NCI-H748 treated with DMSO at 0.1 percent for 48 hours (cell line): ENCODE results near the gene GTF3C1.

Experiments
- DNase-seq: peaks from one replicate; lab custom pipeline; 2025; lab: John Stamatoyannopoulos, UW

The GTF3C1 gene

DNA sequence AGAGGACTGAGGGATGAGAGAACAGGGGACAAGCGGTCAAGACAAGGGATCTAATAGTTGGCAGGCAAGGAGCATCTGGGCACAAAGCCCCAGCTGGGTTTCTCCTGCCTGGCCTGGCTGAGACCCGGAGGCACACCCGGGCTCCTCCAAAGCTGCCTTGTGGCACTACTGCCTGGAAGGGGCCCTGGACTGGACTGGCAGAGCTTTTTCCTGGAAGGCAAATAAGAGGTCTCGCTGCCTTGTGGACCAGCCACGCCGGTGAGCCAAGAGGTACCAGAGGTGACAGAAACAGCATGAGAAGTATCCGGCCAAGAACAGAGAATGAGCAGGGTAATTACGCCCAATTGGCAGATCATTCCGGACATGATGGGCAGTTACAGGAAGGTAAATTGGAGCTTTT is 64.6 kb downstream of the GTF3C1 start:
- DNase-seq: no peak

DNA sequence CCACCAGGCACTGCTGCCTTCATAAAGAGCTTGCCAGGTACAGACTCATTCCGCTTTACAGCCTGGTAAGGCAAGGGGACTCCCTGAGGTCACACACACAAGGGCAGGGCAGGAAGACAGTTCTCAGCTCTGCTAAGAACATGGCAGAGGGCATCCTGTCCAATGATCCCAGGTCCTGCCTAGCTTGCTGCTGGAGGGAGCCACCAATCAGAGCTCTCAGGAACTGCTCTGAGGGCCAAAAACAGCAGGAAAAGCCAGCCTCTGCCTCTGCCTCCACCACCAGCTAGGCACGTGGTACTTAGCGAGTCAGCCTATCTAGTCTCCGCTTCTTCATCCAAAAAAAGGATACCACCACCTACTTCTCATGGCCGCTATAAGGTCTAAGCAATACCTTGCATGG is 66.1 kb downstream of the GTF3C1 start:
- DNase-seq: no peak

DNA sequence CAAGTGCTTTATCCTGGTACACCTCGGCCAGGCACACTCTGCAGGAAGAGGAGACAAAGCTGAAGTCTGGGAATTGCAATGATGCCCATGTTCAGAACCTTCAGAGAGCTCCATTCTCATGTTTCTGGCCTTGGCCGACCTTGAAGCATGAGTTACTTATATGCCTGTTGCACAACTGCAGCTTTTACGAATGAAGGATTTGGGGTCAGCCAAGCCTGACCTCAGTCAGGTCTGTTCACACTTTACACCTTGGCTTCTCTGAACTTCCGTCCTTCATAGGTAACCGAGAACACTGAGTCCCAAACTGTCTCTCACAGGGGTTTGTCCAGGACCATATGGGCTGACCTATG is 66.7 kb downstream of the GTF3C1 start:
- no peak for DNase-seq

DNA sequence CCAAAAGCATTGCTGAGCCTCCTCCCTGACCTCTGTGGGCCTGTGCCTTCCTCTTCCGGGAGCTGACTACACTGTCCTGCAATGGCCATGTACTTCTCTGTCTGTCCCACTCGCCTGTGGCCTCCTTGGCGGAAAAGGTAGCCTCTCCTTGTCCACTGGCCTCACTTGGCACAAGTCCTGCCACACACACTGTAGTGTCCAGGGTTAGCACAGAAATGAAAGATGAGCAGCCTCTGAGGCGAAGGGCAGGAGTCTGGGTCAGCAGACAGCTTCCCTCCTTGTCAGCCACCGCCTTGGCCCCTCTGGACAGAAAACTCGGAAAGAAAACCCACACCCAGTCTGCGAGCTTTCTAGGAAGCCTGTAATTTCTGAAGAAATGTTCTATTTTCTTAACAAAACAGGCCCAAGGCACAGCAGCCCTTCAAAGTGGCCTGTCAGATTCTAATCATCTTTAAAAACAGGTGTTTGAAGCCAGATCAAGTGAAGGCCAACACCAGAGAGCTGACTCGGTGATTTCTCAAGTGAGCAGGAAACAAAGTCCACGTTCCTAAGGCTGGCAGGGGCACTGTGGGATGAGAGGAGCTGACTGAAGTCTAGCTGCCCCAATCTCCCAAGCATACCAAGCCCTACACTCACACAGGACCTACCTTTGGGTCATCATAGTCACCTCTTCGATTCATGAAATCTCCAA is 67.2 kb downstream of the GTF3C1 start:
- DNase-seq: no peak

DNA sequence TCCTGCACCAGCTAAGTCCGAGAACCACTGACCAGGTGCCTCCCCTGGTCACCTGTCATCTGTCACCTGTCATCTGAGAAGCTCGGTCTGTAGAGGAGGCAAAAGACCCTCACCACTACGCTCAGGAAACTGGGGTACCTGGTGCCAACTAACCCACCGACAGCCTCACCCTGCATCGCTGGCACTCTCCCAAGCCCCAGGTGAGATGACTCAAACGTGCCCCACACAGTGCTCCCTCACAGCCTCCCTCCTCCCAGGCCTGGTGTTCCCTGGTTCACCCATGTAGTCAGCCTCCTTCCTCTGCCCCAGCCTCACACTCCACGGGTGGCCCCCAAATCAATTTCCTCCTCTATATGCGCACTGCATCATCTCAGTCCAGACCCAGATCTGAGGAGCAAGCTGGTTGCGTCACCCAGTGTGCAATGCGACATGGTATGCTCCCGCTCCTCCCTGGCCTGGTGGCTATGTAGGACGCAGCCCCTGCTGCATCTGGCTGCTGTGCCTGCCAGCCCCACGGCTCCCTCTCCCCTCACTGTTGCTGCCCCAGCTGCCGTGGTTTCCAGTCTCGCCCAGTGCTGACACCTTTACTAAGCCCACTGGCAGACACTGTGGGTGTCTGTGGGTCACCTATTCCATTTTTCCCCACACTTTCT is 68.3 kb downstream of the GTF3C1 start:
- no peak for DNase-seq

DNA sequence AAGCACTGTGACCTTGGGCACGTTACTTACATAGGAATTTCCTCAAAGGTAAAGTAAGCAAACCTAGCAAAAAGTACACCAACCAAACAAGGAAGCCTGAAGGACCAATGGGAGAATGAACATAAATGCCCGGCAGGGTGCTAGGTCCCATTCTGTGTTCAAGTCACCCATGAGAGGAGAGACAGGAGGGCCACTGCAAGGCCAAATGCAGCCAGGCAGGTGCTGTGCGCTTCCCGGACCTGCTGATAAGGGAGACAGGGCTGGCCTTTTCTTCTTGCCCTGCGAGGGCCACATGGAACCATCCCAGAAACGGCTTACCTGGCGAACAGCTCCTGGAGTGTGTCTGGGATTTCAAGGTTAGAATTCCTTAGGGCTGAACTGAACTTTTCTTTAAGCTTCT is 69.0 kb downstream of the GTF3C1 start:
- no peak for DNase-seq

DNA sequence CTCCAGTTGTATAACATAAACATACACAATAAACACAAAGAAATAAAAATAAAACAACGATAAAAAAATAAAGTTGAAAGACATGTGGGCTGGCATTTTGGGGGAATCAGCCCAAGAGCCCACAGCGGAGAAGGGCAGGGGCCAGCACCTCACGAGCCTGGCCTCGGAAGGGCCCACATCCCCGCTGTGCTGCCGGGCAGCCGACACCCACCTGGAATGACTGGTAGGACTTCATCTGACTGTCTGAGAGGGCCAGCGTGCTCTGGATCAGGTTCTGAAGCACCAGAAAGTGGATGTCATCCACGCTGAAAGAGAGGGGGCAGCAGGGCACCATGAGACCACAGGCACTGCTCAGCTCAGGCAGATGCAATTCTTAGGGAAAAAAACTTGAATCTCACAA is 73.5 kb downstream of the GTF3C1 start:
- DNase-seq: no peak

DNA sequence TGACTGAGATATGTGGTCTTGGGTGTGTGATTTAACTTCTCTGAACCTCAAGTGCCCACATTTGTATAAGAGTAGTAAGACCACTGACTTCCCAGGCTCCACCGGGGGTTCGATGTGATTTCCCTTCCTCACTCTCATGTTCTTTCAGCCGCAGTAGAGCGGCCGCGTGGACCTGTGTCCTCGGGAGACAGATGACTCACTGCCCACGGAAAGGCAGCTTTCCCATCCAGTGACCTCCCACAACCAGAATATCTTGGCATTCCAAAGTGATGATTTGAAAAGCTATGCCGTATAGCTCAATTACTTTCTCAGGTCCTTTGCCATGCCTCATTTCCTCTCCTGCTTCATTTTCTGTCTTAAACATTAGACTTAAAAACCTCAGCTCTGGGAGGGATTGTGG is 74.2 kb downstream of the GTF3C1 start:
- DNase-seq: no peak

DNA sequence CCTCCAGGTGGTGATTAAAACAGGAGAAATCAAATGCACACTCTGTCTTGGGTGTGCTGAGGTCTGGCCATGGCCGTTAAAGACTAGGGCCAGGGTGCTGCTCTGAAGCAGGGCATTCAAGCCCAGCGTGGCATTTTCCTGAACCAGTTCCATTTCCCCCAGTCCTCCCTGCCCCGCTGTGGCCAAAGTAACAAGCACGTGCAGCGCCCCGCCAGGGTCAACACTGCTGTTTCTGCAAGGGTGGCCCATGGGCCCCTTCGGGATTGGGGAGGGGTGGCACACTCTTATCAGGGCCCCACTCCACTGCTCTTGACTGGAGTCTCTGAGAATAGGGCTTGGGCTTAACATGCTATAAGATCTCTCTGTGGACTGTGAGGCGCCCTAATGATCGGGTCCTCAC is 74.8 kb downstream of the GTF3C1 start:
- DNase-seq: no peak

DNA sequence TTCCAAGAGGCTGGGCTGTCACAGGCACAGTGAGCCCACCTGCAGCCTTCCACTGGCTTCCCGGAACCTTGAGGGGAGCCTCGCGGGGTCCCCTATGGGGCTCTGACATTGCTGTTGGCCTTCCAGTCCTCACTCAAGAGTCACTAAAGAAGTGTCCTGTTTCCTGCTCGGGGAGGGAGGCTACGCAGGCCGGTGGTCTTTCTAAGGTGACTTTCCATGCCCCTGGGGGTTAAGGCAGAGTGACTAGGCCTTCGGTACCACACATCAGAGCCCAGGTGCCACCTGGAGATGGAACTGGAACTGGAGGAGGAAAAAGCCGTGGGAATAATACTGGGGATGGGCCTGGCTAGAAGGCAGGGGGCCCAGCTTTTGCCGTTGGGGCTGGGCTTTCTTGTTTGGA is 75.7 kb downstream of the GTF3C1 start:
- no peak for DNase-seq

DNA sequence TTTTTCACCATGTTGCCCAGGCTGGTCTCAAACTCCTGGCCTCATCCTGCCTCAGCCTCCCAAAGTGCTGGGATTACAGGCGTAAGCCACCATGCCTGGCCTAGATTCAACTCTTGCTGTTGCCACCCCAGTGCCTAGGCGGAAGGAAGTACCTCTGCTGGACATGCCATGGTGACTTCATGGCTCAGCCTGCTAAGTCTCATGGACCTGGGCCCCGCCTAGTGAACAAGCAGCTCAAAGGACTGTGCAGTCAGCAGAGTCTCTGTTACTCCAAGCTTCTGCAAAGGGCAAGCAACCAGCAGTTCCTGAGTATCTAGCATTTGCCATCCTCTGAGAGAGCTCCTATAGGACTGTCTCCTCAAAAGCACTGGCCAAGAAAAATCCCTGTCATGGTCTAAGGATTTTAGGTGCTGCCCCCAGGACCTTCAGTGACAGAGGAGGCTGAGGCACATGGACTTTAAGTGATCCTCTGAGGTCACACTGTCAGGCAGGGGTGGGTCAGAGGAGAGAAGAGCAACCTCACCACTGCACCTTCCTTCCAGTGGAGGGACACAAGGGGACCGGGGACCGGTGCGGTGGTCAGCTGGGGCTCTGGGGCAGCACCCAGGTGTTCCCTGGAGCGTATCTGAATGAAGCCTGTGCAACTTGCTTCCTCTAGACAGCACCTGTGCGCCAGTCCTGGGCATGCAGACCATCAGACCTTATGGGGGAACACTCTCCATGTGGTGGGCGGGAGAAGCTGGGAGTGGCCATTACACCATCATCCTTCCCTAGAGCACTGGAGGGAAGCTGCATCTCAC is 76.4 kb downstream of the GTF3C1 start:
- no peak for DNase-seq

DNA sequence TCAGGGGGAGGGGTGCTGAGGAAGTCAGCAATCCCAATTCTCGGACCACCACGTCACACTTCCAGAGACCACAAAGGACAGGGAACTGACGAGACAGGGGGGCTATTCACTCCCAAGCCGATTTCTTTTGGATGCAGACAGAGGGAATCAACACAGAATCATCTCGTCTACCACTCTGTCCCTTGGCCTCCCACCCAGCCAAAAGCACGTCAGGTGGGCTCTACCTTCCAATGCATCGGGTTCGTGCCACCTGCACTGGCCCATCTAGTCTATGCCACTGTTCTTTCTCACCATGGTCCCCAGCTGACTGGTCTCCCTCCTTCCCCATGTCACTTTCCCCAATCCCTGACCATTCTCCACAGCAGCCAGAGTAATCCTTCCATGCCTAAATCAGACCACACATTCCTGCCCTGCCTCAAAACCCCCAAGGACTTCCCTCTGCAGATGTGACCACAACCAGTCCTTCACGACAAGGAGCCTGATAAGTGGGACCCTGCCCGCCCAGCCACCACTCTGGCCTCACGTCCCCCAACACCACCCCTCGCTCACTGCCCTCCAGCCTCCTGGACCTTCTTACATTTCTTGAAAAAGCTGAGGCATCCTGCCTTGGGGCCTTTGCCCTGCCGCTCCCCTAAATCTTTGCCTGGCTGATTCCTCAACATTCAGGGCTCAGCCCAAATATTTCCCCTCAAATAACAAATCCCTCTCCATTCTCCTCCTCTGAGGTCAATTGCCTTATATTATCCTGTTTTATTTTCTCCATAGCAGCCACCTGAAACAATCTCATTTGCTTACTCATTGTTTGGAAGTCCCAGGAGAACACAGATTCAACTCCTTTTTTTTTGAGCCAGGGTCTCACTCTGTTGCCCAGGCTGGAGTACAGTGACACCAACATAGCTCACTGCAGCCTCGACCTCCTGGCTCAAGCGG is 77.4 kb downstream of the GTF3C1 start:
- no peak for DNase-seq

DNA sequence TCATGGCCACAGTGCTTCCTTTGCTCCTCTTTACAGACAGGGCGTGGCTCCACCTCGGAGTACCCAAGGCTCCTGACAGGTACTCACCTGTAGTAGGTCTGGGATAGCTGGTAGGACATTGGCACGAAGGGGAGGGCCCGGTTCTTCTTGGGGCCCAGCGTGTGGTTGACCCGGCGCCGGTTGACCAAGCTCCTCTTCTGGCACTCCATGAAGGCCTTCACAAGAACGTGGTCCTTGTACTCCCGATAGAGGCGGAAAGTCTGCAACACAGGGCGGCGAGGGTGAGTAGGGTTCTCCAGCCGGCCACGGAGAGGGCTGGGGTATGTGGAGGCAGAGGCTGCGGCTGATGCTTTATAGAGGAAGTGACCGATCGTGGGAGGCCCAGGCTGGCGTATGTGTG is 78.1 kb downstream of the GTF3C1 start:
- no peak for DNase-seq

DNA sequence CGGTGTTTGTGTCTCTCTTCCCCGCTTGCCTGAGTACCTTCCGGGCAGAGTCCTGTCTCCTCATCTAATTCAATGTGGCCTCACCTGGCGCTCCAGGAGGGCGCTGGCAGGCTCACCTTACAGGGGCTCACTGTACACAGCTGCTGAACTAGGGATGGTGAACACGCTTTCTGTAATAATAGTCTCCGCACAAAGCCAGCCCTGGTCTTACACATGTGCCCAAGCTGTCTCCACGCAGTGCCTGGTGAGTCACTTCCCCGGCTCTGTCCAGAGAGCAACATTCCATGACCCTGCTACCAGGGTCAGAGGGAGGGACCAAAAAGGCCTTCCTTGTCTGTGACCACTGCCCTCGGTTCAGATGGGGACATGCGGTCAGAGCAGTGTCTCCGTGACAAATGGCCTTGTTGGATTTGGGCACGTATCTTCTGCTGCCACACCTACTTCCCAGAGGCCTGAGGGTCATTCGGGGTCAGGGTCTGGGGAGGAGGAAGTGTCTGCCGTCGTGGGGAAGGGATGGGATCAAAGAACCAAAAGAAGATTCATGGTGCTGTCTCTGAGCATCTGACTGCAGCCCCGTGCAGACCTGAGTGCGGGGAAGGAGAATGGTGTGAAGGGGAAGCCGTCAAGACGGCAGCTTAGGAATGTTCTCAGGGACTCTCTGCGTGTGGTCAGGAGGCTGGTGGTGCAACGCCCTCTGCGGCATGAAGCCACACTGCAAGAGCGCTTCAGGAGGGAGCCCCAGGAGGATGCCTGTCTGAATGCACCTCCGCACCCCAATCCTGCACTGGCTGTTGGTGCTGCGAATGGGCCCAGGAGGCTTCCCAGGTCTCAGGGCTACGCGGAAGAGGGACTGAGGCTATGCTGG is 78.9 kb downstream of the GTF3C1 start:
- no peak for DNase-seq

DNA sequence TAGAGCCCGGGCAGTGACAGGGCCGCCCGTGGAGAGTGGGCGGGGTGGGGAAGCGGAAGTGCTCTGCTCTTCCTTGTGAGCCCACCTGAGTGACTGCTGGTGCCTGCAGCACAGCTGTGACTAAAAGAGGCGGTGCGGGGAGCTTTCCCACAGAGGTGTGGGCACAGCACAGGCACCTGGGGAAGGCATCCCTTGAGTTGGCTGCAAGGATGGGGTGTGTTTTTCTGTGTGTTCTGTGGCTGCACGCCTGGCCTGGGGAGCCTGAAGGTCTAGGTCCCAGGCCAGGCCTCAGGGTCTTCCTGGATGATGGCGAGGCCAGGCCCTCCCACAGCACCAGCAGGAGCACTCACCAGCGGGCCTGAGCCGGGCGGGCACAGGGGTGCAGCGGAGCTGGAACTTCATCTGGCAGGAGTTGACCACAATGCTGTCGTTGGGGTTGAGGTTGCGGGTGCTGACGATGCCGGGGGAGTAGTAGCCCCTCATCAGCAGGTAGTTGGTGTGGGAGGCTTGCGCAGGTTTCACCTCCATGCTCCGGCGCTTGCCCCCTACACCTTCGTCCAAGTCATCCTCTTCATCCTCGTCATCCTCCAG is 80.7 kb downstream of the GTF3C1 start:
- no peak for DNase-seq

DNA sequence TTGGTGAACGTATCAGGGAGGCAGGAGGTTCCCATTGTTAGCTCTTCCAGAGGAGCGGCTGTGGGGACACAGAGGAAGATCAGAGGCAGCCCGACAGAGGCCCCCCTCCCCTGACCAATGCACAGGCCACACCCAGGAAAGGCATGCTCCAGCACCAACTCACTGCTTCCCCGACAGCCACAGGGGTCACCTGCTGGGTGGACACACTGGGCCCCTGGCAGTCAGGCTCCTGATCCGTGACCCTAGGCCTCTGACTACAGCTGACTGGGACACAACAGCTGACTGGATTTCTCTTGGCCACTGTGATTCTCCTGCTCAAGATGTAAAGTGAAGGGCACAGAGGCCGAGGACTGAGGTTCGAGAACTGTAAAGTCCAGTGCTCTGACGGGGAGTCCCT is 84.2 kb downstream of the GTF3C1 start:
- no peak for DNase-seq

DNA sequence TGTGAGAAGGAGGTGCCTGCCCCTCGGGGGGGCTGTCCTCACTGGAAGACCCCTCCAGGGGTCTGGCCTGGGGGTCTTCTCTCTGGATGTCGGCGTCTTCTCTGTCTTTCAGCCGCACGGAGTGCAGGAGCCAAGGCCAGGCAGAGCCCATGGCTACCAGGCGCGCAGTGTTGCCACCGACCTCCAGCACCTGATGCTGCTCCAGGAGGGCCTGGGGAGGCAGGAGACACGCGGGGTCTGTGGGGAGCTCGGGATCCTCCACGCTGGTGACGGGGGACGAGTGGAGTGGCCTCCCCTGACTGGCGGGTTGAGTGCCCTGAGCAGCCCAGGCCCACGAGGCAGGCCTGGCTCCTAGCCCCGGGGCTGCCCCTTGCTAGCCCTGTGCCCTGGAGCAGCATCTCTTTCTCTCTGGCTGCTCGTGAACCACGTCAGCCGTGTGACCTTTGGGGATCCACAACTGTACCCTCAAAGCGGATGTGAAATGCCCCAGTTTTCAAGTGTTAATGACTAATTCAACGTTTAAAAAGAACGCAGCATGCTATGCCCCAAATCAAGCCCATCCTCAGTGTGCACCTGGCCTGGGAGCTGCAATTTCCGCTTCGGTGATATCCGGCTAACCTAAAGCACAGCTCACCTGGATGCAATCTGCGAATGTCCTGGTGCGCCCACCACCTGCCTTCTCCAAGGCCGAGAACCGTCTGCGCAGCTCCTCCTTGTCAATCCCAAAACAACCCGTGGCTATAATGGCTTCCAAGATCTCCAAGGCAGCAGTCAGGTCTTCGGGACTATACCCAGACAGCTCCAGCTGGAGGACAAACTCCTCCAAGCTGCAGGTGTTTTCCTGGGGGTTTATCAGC is 84.9 kb downstream of the GTF3C1 start:
- no peak for DNase-seq

DNA sequence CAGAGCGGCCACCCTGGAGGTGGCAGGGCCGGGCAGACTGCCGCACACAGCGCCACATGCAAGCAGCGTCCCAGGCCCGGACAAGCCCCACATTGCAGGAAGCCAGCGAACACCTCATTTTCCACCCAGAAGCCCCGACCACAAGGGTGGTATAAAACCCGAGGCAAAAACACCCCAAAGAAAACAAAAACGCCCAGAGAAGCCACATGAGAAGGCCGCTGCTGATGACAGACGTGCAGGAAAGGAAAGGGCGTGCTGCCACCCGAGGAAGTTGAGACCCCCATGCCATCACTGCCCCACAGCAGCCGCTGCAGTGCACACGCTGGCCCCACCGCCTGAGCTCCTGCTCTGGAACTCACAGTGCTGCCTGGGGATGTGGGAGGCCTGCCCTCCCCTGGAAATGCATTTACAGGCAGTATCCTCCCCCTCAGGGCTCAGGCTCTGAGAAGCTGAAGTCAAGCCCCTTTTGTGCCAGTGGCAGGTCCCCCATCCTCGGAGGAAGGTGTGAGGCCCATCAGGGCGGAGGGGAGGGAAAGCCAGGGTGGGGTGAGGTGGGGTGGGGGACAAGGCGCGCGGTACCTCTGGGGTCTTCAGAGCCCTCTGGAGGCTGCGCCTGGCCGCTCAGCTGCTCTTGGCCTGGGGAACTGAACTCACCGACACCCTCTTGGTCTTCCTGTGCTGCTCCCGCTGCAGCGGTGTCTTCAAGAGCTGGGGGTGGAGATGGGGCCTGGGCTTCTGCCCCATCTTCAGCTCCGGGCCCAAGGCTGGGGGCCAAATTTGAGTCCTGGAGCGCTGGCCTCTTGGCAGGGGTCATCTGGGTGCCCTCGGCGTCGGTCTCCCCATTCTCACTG is 85.7 kb downstream of the GTF3C1 start:
- DNase-seq: no peak
